ENCODE results near the gene HTR6. TPM values are rescaled to one million over a fixed set of nuclear protein-coding genes. Genes with fewer than 3 reads are reported as not detected.

Gene HTR6
- total and polyA plus RNA-seq, 2 of the 4 experiments (the other 2 are of a cell fraction) = not detected

DNA sequence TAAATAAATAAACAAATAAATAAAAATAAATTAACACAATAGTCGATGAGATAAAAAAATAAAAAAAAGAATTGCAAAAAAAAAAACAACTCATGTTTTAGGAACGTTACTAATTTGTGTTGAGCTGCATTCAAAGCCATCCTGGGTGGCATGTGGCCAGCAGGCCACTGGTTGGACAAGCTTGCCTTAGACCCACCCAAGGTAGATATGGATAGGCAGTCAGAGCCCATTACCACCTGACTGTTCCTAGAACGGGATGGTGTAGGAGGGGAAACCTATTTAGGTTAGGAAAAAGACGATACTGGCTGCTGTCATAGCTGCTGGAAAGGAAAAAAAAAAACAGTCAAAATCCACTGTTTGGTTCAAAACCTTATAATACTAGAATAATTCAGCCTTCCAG is 40.8 kb downstream of the HTR6 start:
- no peak overlapping the region for H3K4me2 ChIP-seq (ENCODE audit: low read depth, low read length)
- no peak overlapping the region for H3K4ac ChIP-seq (ENCODE audit: low read depth, low read length)
- no peak overlapping the region for H3K18ac ChIP-seq (ENCODE audit: low read depth, low read length)
- no peak overlapping the region for H3K14ac ChIP-seq (replicated peaks; ENCODE audit: low read depth, low read length)
- intact Hi-C loops (cut with micrococcal nuclease) (no loop called here), in situ Hi-C loops (cut with MboI; ENCODE audit: low sequenced_read_pairs) (no loop called here), dilution Hi-C loops (cut with HindIII; ENCODE audit: low sequenced_read_pairs, unreplicated experiment) (no loop called here)
- no TSS peak for BruUV-seq (replicated peaks)
- H2BK20ac ChIP-seq (ENCODE audit: low read depth, low read length) = no peak overlapping the region
- H3K56ac ChIP-seq (ENCODE audit: extremely low read depth, insufficient read depth, low read length) = no peak overlapping the region
- no peak overlapping the region for H4K8ac ChIP-seq (ENCODE audit: low read depth in 2 of 2, low read length in 2 of 2)
- H3K9me1 ChIP-seq (ENCODE audit: insufficient read depth, low read length) = no peaks in the 10 kb centered on the region
- POLR2A ChIA-PET (ENCODE audit: unreplicated experiment) = interaction anchor here (0.5 kb wide), 1 partner anchor 44 kb away, joined by 4 read pairs; no protein-coding TSS in a partner anchor
- no peak overlapping the region for H2AK5ac ChIP-seq (ENCODE audit: low read depth, low read length)
- no peaks in the 10 kb centered on the region for H4K20me1 ChIP-seq (ENCODE audit: insufficient read depth, low read length)
- no peak overlapping the region for H2AFZ ChIP-seq (replicated peaks; ENCODE audit: low read length, poor library complexity)
- DNase-seq (no peak), ATAC-seq (ENCODE audit: low read depth) (no peak)
- whole genome bisulfite sequencing, 2 experiments (ENCODE audit: extremely low coverage in 2 of 2, insufficient read length in 1 of 2) = no CpG with 5 or more reads among the region's 4 CpGs
- no peak overlapping the region for H3K27ac ChIP-seq (ENCODE audit: insufficient read depth, low read length)
- H4K5ac ChIP-seq (ENCODE audit: low read depth, low read length) = no peak overlapping the region
- no peaks in the 10 kb centered on the region for H3K9me3 ChIP-seq (ENCODE audit: control insufficient read depth, insufficient read depth, low read length)
- H3K27me3 ChIP-seq (ENCODE audit: control insufficient read depth, insufficient read depth, low read length) = no peaks in the 10 kb centered on the region
- no peak overlapping the region for H2BK5ac ChIP-seq (ENCODE audit: low read depth, low read length, poor library complexity, severe bottlenecking)
- no peaks in the 10 kb centered on the region for H3K79me1 ChIP-seq (ENCODE audit: low read depth in 1 of 2, low read length in 2 of 2)
- H3K4me3 ChIP-seq (ENCODE audit: insufficient read depth, low read depth, low read length) = no peak overlapping the region
- TF ChIP-seq, protein P1, sequence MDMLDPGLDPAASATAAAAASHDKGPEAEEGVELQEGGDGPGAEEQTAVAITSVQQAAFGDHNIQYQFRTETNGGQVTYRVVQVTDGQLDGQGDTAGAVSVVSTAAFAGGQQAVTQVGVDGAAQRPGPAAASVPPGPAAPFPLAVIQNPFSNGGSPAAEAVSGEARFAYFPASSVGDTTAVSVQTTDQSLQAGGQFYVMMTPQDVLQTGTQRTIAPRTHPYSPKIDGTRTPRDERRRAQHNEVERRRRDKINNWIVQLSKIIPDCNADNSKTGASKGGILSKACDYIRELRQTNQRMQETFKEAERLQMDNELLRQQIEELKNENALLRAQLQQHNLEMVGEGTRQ (IDR thresholded peaks at IDR 0.05; ENCODE audit: low read depth, low read length) = no peak
- TF ChIP-seq CEBPB (IDR thresholded peaks at IDR 0.05; ENCODE audit: low read depth, low read length) (no peak), NFE2L2 (IDR thresholded peaks at IDR 0.05; ENCODE audit: low read depth, low read length) (no peak), MXI1 (IDR thresholded peaks at IDR 0.05; ENCODE audit: borderline replicate concordance, low read depth, low read length) (no peak), RFX5 (IDR thresholded peaks at IDR 0.05; ENCODE audit: low read depth, low read length) (no peak)
- TF ChIP-seq, protein P2, sequence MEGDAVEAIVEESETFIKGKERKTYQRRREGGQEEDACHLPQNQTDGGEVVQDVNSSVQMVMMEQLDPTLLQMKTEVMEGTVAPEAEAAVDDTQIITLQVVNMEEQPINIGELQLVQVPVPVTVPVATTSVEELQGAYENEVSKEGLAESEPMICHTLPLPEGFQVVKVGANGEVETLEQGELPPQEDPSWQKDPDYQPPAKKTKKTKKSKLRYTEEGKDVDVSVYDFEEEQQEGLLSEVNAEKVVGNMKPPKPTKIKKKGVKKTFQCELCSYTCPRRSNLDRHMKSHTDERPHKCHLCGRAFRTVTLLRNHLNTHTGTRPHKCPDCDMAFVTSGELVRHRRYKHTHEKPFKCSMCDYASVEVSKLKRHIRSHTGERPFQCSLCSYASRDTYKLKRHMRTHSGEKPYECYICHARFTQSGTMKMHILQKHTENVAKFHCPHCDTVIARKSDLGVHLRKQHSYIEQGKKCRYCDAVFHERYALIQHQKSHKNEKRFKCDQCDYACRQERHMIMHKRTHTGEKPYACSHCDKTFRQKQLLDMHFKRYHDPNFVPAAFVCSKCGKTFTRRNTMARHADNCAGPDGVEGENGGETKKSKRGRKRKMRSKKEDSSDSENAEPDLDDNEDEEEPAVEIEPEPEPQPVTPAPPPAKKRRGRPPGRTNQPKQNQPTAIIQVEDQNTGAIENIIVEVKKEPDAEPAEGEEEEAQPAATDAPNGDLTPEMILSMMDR (conservative IDR thresholded peaks at IDR 0.05; ENCODE audit: low read depth, low read length) = no peak
- TF ChIP-seq, protein P3, sequence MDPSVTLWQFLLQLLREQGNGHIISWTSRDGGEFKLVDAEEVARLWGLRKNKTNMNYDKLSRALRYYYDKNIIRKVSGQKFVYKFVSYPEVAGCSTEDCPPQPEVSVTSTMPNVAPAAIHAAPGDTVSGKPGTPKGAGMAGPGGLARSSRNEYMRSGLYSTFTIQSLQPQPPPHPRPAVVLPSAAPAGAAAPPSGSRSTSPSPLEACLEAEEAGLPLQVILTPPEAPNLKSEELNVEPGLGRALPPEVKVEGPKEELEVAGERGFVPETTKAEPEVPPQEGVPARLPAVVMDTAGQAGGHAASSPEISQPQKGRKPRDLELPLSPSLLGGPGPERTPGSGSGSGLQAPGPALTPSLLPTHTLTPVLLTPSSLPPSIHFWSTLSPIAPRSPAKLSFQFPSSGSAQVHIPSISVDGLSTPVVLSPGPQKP (IDR thresholded peaks at IDR 0.05; ENCODE audit: borderline replicate concordance, low read depth, low read length) = no peak
- H3K36me3 ChIP-seq (ENCODE audit: control insufficient read depth, insufficient read depth, low read length) = peaks cover 4% of the 10 kb centered on the region; the same call in 1 of the 2 replicates
- H3K9ac ChIP-seq (ENCODE audit: low read depth, low read length) = no peak overlapping the region
- no peak overlapping the region for H2AK9ac ChIP-seq (replicated peaks; ENCODE audit: low read depth, low read length, poor library complexity)
- H3K4me1 ChIP-seq (ENCODE audit: control insufficient read depth, insufficient read depth, low read length) = no peaks in the 10 kb centered on the region
- CTCF ChIA-PET = interaction anchor here (0.6 to 3.9 kb wide), 5 partner anchors 8 to 650 kb away, joined by 3 to 27 read pairs (median 3); no protein-coding TSS in a partner anchor
- no peak overlapping the region for H2BK15ac ChIP-seq (ENCODE audit: low read depth, low read length)
- H2BK120ac ChIP-seq (ENCODE audit: low read depth, low read length) = no peak overlapping the region
- no peak overlapping the region for H4K91ac ChIP-seq (ENCODE audit: insufficient read depth, low read depth, low read length)
- H3K23ac ChIP-seq (ENCODE audit: low read depth, low read length) = no peak overlapping the region
